ENCODE data around the gene CASP2.
"Not testable (repeated sequence)": the region's sequence is repeated elsewhere in the genome, so short reads cannot be mapped to it uniquely, and the experiment has no call there.

CASP2 gene

GRCh38 chr7:143265017-143265693, 23.0 kb upstream of the CASP2 start:
- no peak for DNase-seq

- DNase-seq, result no peak
Measured at GRCh38 chr7:143269251-143269650, 18.9 kb upstream of the CASP2 start.

- DNase-seq, result no peak
Measured at GRCh38 chr7:143271240-143271639, 16.9 kb upstream of the CASP2 start.

DNA sequence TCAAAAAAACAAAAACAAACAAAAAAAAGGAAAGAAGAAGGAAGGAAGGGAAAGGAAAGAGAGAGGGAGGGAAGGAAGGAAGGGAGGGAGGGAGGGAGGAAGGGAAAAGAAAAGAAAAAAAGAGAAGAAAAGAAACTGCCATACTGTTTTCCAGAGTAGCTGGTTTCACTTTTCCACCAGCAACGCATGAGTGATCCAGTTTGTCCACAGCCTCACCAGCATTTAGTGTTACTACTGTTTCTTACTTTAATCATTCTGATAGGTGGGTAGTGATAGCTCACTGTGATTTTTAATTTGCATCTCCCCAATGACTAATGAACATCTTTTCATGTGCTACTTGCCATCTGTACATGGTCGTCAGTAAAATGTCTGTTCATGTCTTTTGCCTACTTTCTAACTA, 15.3 kb upstream of the CASP2 start:
- no peak for DNase-seq

DNA sequence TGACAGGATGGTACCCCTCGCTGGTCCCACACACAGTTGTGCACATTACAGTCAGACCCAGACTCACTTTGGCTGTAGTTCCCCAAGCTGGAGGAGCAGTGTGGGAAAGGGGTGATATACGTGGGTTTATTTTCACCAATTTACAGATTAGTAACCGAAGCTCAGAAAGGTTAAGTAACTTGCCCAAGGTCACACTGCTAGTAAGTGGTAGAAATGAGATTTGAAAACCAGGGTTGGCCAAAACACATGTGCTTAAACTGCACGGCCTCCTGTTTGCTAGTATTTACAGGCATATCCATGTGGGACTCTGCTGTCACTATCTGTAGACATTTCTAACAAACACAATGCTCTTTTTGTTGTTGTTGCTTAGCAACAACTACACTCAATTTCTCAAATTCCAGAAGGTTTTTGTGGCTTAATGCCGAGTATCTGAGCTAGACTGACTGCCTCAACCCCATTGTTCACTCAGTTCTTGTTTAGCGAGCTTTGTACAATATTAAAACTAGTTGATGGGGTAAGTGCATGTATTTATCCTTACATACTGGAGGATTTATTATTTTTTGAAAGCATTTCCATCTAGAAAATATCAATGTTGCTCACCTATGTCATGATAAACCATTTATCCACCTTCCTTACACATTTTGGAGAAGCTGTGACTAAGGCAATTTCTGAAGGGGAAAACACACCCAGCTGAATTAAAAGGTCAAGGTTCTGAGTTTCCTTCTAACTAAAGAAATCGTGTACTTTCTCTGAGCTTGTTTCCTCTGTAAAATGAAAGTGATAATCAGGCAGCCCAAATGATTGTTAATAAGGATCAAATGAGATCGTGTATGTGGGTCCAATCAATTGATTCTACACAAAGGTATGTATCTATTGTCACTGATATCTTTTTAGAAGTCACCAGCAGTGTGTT, 8.7 kb upstream of the CASP2 start:
- no peak for DNase-seq

GRCh38 chr7:143280160-143280559, 8.0 kb upstream of the CASP2 start:
- no peak for DNase-seq

DNA sequence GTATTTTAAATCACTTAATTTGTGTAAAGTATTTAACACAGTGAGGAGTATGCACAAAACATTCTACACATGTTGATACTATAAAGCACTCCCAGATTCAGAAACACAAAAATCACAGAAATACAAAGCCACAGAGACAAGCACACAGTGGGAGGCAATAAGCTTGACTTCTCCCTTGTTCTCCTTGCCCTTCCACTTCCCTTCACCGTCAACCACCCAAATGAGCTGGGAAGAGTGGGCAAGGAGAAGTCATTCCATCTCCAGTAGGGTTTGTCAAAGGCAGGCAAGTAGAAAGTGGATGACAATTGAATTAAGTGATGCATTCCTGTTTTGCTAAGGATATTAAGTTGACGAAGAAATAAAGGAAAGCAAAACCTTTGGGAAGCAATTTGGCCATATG, 7.6 kb upstream of the CASP2 start:
- no peak for DNase-seq

DNA sequence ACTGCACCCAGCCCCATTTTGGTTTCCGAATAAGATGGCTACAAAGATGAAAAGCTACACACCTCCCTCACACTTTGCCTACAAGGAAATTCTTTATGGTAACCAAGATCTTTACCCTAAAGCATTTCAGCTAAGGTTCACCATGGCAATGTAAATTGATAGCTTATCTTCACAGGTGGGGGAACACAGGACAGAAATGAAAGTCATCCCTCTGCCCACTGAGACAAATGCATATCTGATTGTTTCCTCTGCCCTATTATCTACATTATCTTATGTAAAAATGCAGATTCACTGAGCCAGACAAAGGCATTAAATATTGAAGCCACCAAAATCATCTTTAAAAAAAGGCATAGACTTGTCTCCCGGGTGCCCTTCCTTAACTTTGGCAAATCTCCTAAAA, 6.6 kb upstream of the CASP2 start:
- no peak for DNase-seq

- DNase-seq, result no peak
Measured at GRCh38 chr7:143282124-143282523, 6.0 kb upstream of the CASP2 start.

- no peak for DNase-seq
Measured at GRCh38 chr7:143283381-143283780, 4.8 kb upstream of the CASP2 start.

DNA sequence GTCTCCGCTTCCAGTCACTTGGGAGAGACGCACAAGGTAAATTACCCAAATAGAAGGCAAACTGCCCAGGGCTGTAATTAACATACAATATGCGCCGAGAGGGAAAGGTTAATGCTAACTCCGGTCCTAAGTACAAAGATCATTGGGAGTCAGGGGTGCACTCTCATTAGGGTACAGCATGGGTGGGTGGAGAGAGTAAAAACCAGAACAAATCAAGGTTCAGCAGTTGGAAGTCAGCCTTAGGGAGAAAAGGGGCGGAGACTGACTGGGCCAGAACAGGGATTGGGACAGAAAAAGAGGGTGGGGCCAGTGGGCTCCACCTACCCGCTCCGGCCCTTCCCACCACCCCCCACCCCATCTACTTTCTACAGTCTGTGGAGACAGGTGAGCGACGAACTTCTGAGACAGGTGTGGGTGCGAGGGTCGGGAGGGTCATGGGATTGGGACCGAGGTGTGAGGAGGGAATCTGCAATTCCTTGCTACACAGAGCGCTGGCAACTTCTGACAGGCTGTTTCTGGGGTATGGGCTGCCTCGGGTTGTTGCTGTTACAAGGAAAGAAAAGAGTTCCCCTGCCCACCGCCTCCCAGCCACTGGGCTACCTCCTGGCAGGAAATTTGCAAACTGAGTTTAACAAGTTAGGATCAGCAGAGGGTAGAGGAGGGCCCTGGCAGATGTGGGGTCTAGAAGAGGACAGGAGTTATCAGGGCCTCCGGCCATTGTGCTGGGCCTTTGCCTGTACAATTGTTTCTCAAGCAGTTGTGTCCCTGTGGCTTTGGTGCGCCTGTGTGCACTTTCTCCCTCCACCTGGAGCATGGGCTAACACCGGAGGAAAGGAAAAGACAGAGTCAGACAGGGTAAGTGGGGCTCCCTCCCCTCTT, 3.3 kb upstream of the CASP2 start, which contains the start of gene TMEM139:
TSS of gene TMEM139 (plus strand) at position 368 of the 879 bp plus-strand sequence. CDS start 1,000 bp downstream, outside the sequence.
- no peak for DNase-seq

DNA sequence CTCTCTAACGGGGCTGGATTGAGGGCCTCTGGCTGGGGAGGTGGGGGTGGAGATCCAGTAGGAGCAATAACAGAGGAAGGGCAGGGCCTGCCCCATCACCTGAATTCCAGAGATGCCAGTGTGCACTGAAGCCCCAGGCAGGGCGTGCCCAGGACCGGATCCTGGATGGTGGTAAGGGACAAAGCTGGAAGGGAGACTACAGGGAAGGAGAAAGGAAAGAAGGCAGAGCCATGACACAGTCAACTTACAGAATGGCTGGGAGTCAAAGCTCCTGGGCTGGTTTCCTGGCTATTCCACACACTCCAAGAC, 2.7 kb upstream of the CASP2 start:
- DNase-seq, result no peak

- DNase-seq, result no peak
Measured at GRCh38 chr7:143285806-143286521, 2.2 kb upstream of the CASP2 start.

DNA sequence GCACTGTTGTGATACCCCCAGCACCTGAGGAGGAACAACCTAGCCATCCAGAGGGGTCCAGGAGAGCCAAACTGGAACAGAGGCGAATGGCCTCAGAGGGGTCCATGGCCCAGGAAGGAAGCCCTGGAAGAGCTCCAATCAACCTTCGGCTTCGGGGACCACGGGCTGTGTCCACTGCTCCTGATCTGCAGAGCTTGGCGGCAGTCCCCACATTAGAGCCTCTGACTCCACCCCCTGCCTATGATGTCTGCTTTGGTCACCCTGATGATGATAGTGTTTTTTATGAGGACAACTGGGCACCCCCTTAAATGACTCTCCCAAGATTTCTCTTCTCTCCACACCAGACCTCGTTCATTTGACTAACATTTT, 1.6 kb upstream of the CASP2 start:
- no peak for DNase-seq

DNA sequence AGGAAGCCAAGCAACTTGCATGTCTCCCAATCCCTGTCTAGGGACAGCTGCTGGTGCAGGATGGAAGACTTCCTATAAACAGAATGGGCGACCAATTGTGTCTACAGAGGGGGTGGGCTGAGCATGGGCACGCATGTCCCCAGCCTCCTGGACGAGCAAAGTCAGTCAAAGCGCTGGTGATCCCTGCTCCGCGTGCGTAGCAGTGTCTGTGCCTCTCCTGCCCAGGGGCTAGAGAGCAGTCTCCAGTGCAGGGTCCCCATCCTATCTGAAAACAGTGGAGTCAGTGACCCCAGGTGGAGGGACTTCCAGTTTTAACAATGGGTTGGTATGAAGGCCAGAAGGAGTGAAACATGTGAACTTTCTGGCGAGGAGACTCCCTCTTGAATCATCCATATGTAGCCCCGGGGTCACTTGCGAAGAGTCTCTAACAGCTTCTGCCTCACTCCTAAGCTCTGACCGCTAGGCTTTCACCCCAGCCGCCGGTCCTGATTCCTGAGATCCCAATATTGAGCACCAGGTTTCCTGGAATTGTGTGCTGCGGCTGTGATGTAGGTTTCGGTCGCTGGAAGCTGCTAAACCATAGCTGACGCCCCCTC, 714 bp upstream of the CASP2 start:
- DNase-seq, result no peak

GRCh38 chr7:143288836-143289235, 685 bp downstream of the CASP2 start:
- DNase-seq, result no peak

DNA sequence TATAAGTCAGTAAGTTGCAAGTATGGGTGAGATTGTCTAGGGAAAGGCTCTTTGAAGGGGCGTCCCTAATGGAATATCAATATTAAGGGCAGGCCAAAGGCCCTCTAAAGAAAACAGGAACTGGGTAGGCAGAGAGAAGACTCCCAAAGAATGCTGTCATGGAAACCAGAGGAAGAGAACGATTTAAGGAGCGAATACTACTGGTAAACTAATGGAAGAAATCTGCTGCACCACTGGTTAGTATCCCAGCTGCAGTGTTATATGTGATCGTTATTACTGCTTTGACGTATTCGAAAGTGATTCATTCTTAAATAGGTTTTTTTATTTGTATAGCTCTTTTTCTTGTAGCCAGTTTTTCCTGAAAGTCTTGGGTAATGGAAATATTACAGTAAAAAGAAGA, 1.3 kb downstream of the CASP2 start:
- no peak for DNase-seq

DNA sequence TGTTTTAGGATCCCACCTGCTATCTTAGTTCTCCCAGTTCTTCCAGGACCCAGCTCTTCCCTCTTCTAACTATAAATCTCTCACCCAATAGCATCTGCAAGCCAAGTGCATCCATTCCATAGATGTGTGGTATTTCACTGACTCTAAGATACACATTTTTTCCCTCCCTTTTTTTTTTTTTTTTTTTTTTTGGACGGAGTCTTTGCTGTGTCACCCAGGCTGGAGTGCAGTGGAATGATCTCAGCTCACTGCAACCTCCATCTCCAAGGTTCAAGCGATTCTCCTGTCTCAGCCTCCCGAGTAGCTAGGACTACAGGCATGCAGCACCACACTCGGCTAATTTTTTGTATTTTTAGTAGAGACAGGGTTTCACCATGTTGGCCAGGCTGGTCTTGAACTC, 1.7 kb downstream of the CASP2 start:
- DNase-seq, result not testable (repeated sequence)

DNA sequence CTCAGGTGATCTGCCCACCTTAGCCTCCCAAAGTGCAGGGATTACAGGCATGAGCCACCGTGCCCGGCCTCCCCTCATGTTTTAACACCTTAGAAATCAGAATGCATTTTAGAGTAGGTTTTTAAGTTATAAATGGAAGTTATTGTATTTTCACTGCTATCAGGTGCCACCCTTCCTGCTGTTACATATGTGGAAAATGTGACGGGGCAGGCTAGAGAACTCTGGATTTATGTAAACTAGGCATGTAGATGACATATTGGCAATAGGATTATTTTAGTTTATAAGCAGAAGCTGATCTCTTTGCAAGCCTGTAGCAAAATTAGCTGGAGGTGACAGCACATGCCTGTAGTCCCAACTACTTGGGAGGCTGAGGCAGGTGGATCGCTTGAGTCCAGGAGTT, 2.1 kb downstream of the CASP2 start:
- no peak for DNase-seq

- DNase-seq, result no peak
Measured at GRCh38 chr7:143292876-143293275, 4.7 kb downstream of the CASP2 start.

DNA sequence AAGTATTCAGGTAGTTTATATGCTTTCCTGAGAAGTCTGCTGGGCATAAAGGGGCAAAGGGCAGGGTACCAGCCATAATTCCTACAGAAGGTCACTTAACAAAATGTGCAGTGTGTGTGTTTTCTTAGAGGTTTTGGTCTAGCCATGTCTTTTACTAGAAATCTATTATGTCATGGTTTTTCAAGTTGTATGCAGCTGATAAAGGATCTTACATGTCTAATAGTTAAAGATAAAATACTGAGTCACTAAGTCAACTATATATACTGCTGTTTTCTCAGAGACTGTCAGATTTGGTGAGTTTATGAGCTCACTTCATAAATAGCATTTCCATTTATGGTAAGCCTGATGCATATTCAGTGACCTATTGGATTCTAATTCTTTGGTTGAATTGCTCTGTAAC, 7.7 kb downstream of the CASP2 start:
- DNase-seq, result no peak

DNA sequence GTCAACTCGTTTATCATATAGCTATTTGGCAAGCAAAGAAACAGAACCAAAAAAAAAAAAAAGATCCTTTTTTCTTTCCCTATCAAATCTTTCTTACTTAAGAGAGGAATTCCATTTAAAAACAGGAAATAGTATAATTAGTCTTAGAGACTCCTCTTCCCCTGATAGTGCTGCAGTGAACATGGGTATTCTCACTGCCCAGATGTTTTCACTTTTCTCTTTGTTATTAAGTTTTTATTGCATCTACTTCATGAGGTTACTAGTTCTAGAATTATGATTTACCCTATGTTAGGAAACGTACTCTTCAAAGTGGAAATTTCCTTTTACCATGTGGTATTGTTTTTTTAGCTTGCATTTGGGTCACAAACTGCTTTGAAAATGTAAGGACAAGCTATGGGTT, 8.5 kb downstream of the CASP2 start:
- no peak for DNase-seq

Measured in activated naive CD4-positive, alpha-beta T cell treated with anti-CD3 and anti-CD28 coated beads, Interleukin-2, amount 50 U/mL, for 16 hours (primary cell).